Measurements from ENCODE around the gene COMMD3. TPM values are rescaled to one million over a fixed set of nuclear protein-coding genes. Genes with fewer than 3 reads are reported as not detected.

COMMD3 gene
- total RNA-seq, 1 experiment from 2014 or later, result 35.6 TPM

GRCh38 chr10:22333975-22334282, 17.7 kb downstream of the COMMD3 start:
- Histone ChIP-seq H3K36me3 (ENCODE audit: control insufficient read depth, insufficient read depth, low read length) (peaks cover 9% of the 10 kb centered on the region), H3K9me3 (ENCODE audit: control insufficient read depth, insufficient read depth, low read depth, low read length) (no peaks in the 10 kb centered on the region), H3K27me3 (ENCODE audit: control insufficient read depth, insufficient read depth, low read length) (peaks cover 14% of the 10 kb centered on the region), H3K27ac (ENCODE audit: low read length) (no peak overlapping the region), H3K4me3 (ENCODE audit: low read depth in 2 of 2, low read length in 2 of 2) (no peak overlapping the region), H3K4me1 (ENCODE audit: control insufficient read depth, insufficient read depth, low read length) (no peaks in the 10 kb centered on the region)
- no peak for TF ChIP-seq TCF7L2 (IDR thresholded peaks at IDR 0.05; ENCODE audit: low read depth, low read length)
- no peak for TF ChIP-seq SIN3A (IDR thresholded peaks at IDR 0.05; ENCODE audit: borderline replicate concordance, insufficient read depth, low read depth, low read length)
- no peak for TF ChIP-seq REST (IDR thresholded peaks at IDR 0.05; ENCODE audit: insufficient read depth in 1 of 2, low read depth in 2 of 2, low read length in 1 of 2)
- no peak for TF ChIP-seq CTCF (IDR thresholded peaks at IDR 0.05)
- no peak for TF ChIP-seq POLR2AphosphoS5 (IDR thresholded peaks at IDR 0.05; ENCODE audit: low read depth, low read length)
- CTCF ChIA-PET, result no interaction called here
- POLR2A ChIA-PET, result no interaction called here
- BruUV-seq (replicated peaks), result no TSS peak
- no peak for DNase-seq (ENCODE audit: low read depth, low spot score)
- intact Hi-C loops (cut with micrococcal nuclease; ENCODE audit: unreplicated experiment), result no loop called here
- ATAC-seq, result no peak
- in situ Hi-C loops (cut with HindIII; ENCODE audit: low pct_unique_long_range_greater_than_20kb, low sequenced_read_pairs), result no loop called here

DNA sequence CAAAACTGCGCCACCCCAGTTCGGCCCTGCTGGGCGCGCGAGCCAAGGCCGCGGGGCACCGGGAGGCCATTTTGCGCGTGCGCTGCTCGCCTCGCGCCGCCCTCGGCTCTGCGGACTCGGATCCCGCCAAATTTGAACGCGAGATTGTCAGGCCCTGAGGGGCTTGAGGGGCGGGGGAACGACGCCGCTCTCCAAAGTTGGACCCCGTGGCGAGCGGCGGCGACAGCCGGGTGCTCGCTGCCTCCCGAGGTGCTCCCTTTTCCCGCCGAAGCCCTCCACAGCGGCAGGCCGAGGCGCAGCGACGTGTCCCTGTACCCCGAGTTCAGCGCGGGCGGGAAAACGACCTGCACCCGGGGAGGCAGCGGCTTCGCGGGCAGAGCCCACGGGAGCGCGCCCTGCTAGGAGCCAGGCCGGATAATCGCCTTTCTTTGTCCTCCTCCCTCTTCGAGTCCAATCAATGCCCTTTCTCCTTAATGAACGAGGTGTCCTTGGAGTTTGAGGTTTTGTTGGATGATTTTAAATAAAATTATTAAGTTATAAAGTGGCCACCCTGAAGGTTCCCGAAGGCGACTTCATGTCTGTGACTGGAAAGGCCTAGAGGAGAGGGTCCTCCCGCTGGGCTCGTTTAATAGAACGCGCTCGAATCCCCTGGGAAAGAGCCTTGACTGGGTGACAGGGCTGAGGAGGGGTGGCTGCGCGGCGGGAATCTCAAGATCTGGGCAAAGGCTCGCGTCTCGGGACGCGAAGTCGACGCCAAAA, 18.4 kb downstream of the COMMD3 start:
- no TSS peak for BruUV-seq (replicated peaks)
- Histone ChIP-seq H3K4me3 (ENCODE audit: low read depth in 2 of 2, low read length in 2 of 2) (peak overlapping the region; percentile 39 to 63), H3K4me1 (ENCODE audit: control insufficient read depth, insufficient read depth, low read length) (no peaks in the 10 kb centered on the region), H3K9me3 (ENCODE audit: control insufficient read depth, insufficient read depth, low read depth, low read length) (no peaks in the 10 kb centered on the region), H3K36me3 (ENCODE audit: control insufficient read depth, insufficient read depth, low read length) (peaks cover 4% of the 10 kb centered on the region), H3K27me3 (ENCODE audit: control insufficient read depth, insufficient read depth, low read length) (peaks cover 14% of the 10 kb centered on the region), H3K27ac (ENCODE audit: low read length) (no peak overlapping the region)
- ATAC-seq (peak; percentile 70), DNase-seq (ENCODE audit: low read depth, low spot score) (no peak)
- intact Hi-C loops (cut with micrococcal nuclease; ENCODE audit: unreplicated experiment) (no loop called here), in situ Hi-C loops (cut with HindIII; ENCODE audit: low pct_unique_long_range_greater_than_20kb, low sequenced_read_pairs) (no loop called here)
- CTCF ChIA-PET, result no interaction called here
- TF ChIP-seq SIN3A (IDR thresholded peaks at IDR 0.05; ENCODE audit: borderline replicate concordance, insufficient read depth, low read depth, low read length), result no peak
- TF ChIP-seq REST (IDR thresholded peaks at IDR 0.05; ENCODE audit: insufficient read depth in 1 of 2, low read depth in 2 of 2, low read length in 1 of 2), result no peak
- no peak for TF ChIP-seq CTCF (IDR thresholded peaks at IDR 0.05)
- no peak for TF ChIP-seq TCF7L2 (IDR thresholded peaks at IDR 0.05; ENCODE audit: low read depth, low read length)
- no peak for TF ChIP-seq POLR2AphosphoS5 (IDR thresholded peaks at IDR 0.05; ENCODE audit: low read depth, low read length)
- POLR2A ChIA-PET, result no interaction called here
